HCT116 (cell line): Measurements from ENCODE around the gene MICAL3.

ENCODE experiments used
- CTCF ChIP-seq, 3 experiments: fragments of 200-600 bp in 1 of 3; sonication (generic) in 1 of 3; IDR thresholded peaks in 2 of 3; conservative IDR thresholded peaks in 1 of 3; 2 replicates each; pipeline ENCODE4 v1.5.1; 2012 to 2017; ENCODE audit warnings: low read depth in 2 of 3, low read length in 2 of 3, antibody characterized with exemption in 1 of 3, borderline replicate concordance in 1 of 3, control low read depth in 1 of 3, mild to moderate bottlenecking in 1 of 3, mixed read lengths in 1 of 3, mixed run types in 1 of 3, moderate library complexity in 1 of 3; ENCODE audit not compliant: insufficient read depth in 1 of 3
- EZH2 ChIP-seq: fragments of 200-600 bp; sonication (generic); IDR thresholded peaks from 2 replicates; pipeline ENCODE4 v1.6.1; 2017; ENCODE audit warnings: antibody characterized with exemption, mixed run types
- POLR2A ChIP-seq: IDR thresholded peaks from 2 replicates; pipeline ENCODE4 v1.7.0; 2011; ENCODE audit warnings: borderline replicate concordance; ENCODE audit not compliant: insufficient read depth, insufficient read length; ENCODE audit errors: extremely low read depth
- POLR2AphosphoS5 ChIP-seq: IDR thresholded peaks from 2 replicates; pipeline ENCODE4 v1.6.1; 2011; ENCODE audit warnings: mild to moderate bottlenecking, low read depth, low read length, moderate library complexity
- SP1 ChIP-seq: IDR thresholded peaks from 2 replicates; pipeline ENCODE4 v1.6.1; 2012; ENCODE audit warnings: low read depth
- ZFX ChIP-seq: fragments of 450-650 bp; IDR thresholded peaks from 2 replicates; pipeline ENCODE4 v1.6.1; 2017
- TF ChIP-seq, protein P1 (sequence below): IDR thresholded peaks from 2 replicates; pipeline ENCODE4 v1.6.1; 2012
- TF ChIP-seq, protein P2 (sequence below): IDR thresholded peaks from 2 replicates; pipeline ENCODE4 v1.6.1; 2012; ENCODE audit warnings: low read depth

GRCh38 chr22:17890892-17891291, 133.5 kb downstream of the MICAL3 start:
- TF ChIP-seq CTCF (IDR thresholded peaks at IDR 0.05 in 2 of 3, conservative IDR thresholded peaks at IDR 0.05 in 1 of 3; ENCODE audit: borderline replicate concordance in 1 of 3, insufficient read depth in 1 of 3, low read depth in 2 of 3, low read length in 2 of 3) (no peak), ZFX (no peak), POLR2AphosphoS5 (no peak), EZH2 (no peak), SP1 (no peak), POLR2A (no peak)
- TF ChIP-seq, protein P1, sequence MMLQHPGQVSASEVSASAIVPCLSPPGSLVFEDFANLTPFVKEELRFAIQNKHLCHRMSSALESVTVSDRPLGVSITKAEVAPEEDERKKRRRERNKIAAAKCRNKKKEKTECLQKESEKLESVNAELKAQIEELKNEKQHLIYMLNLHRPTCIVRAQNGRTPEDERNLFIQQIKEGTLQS: no peak
- TF ChIP-seq, protein P2, sequence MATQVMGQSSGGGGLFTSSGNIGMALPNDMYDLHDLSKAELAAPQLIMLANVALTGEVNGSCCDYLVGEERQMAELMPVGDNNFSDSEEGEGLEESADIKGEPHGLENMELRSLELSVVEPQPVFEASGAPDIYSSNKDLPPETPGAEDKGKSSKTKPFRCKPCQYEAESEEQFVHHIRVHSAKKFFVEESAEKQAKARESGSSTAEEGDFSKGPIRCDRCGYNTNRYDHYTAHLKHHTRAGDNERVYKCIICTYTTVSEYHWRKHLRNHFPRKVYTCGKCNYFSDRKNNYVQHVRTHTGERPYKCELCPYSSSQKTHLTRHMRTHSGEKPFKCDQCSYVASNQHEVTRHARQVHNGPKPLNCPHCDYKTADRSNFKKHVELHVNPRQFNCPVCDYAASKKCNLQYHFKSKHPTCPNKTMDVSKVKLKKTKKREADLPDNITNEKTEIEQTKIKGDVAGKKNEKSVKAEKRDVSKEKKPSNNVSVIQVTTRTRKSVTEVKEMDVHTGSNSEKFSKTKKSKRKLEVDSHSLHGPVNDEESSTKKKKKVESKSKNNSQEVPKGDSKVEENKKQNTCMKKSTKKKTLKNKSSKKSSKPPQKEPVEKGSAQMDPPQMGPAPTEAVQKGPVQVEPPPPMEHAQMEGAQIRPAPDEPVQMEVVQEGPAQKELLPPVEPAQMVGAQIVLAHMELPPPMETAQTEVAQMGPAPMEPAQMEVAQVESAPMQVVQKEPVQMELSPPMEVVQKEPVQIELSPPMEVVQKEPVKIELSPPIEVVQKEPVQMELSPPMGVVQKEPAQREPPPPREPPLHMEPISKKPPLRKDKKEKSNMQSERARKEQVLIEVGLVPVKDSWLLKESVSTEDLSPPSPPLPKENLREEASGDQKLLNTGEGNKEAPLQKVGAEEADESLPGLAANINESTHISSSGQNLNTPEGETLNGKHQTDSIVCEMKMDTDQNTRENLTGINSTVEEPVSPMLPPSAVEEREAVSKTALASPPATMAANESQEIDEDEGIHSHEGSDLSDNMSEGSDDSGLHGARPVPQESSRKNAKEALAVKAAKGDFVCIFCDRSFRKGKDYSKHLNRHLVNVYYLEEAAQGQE: no peak
